D721Med (cell line): Measurements from ENCODE around the gene BRF1.
"Not testable (repeated sequence)": the region's sequence is repeated elsewhere in the genome, so short reads cannot be mapped to it uniquely, and the experiment has no call there.

Experiments
- DNase-seq: peaks from one replicate; pipeline ENCODE4 v3.0.0; 2011; ENCODE audit warnings: low spot score; ENCODE audit not compliant: insufficient read length
- FAIRE-seq: peaks from 2 replicates; lab custom pipeline; 2011; peaks lifted over from hg19 to GRCh38; lab: Jason Lieb, UNC
- CTCF ChIP-seq: IDR thresholded peaks from 2 replicates; pipeline ENCODE4 v1.5.1; 2012; ENCODE audit warnings: mild to moderate bottlenecking, control low read depth; ENCODE audit not compliant: insufficient read depth; ENCODE audit errors: missing control alignments

BRF1 gene

GRCh38 chr14:105307052-105307727, 6.4 kb upstream of the BRF1 start:
- DNase-seq (no peak), FAIRE-seq (no peak)

DNA sequence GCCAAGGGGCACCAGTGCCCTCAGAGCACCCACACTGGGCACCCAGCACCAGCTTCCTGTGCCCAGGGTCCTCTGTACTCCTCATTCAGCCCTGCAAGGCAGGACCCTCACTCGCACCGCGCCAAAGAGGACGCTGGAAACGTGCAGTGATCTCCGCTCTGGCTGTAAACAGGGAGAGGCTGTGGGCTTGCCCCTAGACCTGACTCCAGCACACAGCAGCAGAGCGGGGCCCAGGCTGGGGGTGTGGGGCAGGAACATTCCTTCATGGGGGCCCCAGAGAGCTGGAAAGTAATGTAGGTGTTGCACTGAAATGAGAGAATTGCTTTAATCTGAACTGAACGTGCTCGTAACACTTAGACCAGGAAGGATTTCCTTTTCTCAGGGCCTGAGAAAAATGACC, 5.0 kb upstream of the BRF1 start:
- no peak for FAIRE-seq
- TF ChIP-seq CTCF: no peak
- DNase-seq: no peak

More at GRCh38 chr14:105307052-105307727, 6.4 kb upstream of the BRF1 start:
- no peak for TF ChIP-seq CTCF

GRCh38 chr14:105305345-105305744, 4.5 kb upstream of the BRF1 start:
- no peak for FAIRE-seq
- TF ChIP-seq CTCF: no peak
- DNase-seq: no peak

DNA sequence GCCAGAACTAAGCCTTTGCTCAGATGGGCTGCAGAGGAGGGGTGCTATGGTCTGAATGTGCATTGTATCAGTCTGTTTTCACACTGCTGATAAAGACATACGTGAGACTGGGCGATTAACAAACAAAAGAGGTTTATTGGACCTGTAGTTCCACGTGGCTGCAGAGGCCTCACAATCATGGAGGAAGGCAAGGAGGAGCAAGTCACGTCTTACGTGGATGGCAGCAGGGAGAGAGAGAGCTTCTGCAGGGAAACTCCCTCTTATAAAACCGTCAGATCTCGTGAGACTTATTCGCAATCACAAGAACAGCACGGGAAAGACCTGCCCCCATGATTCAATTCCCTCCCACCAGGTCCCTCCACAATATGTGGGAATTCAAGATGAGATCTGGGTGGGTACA, 3.8 kb upstream of the BRF1 start:
- DNase-seq (no peak), FAIRE-seq (no peak)
- TF ChIP-seq CTCF: no peak

GRCh38 chr14:105303949-105304348, 3.1 kb upstream of the BRF1 start:
- no peak for DNase-seq
- no peak for FAIRE-seq
- no peak for TF ChIP-seq CTCF

GRCh38 chr14:105301915-105302249, 1.1 kb upstream of the BRF1 start:
- DNase-seq, FAIRE-seq: not testable (repeated sequence)

DNA sequence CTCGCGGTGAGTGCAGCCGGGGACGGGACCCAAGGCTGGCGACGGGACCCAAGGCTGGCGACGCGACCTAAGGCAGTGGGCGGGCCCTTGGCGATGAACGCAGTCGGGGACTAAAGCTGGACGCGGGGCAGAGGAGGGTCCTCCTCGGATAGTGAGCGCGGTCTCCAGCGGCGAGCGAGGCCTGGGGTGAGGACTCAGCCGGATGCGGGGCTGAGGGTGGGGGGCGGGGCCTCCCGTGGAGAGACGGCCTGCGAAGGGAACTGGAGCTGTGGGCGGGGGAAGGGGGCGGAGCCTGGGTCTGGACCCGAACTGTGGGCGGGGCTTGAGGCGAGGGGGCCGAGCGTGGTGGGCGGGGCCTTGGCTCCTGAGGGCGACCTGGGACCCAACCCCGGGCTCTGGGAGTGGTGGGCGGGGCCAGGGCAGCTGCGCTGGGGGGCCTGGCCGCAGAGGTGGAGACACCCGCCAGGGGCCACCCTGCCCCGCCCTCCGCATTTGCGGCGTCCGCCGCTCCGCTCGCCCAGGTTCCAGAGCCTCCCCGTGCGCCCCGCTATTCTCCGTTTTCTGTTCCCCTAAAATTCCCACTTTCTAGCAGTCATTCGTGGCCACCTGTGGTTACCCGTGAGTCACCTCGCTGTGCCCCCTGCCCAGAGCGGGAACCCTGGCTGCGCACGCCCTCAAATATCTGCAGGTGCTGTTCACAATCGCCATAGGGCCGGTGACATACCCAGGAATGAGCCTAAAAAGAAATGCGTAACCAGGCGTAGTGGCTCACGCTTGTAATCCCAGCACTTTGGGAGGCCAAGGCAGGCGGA, 508 bp upstream of the BRF1 start:
- no peak for FAIRE-seq
- peak; percentile 78 for DNase-seq
- TF ChIP-seq CTCF: no peak
